Measurements from ENCODE around the gene CCND2. TPM values are rescaled to one million over a fixed set of nuclear protein-coding genes. Genes with fewer than 3 reads are reported as not detected.

The CCND2 gene
- total RNA-seq, 1 donor from 2014 or later = 181 TPM

- no peak for DNase-seq (ENCODE audit: extremely low read depth, low read depth, low spot score)
These were observed 15.8 kb downstream of the CCND2 start for GRCh38 chr12:4289231-4289878.

- DNase-seq (ENCODE audit: extremely low read depth, low read depth, low spot score) = no peak
These were observed 16.6 kb downstream of the CCND2 start for GRCh38 chr12:4289998-4290790.

GRCh38 chr12:4292341-4293073, 18.9 kb downstream of the CCND2 start:
- no peak for DNase-seq (ENCODE audit: extremely low read depth, low read depth, low spot score)

- DNase-seq (ENCODE audit: extremely low read depth, low read depth, low spot score) = no peak
These were observed 19.9 kb downstream of the CCND2 start for GRCh38 chr12:4293299-4293965.

DNA sequence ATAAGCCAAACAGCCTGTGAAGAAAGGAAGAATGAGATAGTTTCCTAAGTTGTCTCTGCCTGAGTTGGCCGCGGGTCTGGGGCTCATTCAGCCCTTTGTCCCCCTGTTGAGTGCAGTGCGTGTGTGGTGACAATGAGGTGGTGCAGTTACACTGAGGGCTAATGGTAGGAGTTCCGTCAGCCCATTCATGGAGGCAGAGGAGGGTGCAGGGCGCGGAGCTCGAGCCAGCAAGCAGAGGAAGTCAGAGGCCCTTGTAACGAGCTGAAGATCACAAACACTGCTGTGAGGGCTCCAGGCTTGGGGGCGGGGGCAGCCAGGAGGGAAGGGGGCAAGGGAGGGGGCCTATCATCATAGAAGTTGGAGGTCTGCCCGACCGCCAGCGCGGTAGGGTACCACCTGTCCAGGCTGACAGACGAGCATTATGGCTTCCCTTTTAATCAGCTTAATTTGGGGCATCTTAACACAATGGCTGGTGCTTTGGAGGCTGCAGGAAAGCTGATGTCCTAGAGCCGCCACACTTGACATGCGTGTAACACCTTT, 20.5 kb downstream of the CCND2 start:
- DNase-seq (ENCODE audit: extremely low read depth, low read depth, low spot score) = no peak

DNA sequence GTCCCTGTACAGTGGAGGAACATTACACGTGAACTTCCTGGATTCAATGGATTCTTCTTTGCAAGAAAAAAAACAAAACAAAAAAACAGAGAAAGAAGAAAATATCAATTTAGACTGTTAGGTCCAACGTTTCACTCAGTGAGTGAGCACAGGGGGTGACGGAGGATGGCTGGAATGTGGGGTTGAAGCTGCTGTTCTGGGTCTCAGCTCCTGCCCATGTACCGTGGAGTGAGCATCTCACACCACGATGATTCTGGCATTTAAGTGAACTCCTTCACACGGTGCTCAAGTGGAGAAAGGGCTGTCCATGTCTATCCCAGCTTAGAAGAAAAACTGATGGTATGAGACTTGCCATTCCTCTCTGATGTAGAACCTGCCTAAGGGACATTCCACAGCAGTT, 23.2 kb downstream of the CCND2 start:
- no peak for DNase-seq (ENCODE audit: extremely low read depth, low read depth, low spot score)

DNA sequence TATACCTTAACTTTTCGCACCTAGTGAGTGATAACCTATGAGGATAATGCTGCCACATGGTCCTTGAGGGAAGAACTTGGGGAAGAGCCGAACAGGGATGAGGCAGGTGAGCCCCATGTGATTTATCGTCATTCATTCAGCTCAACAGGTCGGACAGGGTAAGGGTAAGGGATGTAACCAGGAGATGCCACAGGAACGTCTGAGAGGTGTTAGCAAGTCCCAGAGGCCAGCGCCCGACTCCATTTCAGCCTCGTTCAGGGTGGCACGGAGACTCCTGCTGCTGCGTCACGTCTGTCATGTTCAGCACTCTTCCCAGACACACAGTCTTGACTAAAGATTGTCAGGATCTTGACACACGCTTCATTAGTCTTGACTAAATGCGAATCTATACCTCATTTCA, 24.1 kb downstream of the CCND2 start:
- no peak for DNase-seq (ENCODE audit: extremely low read depth, low read depth, low spot score)

GRCh38 chr12:4300883-4301282, 27.3 kb downstream of the CCND2 start:
- no peak for DNase-seq (ENCODE audit: extremely low read depth, low read depth, low spot score)

- no peak for DNase-seq (ENCODE audit: extremely low read depth, low read depth, low spot score)
These were observed 28.5 kb downstream of the CCND2 start for GRCh38 chr12:4301932-4302501.

DNA sequence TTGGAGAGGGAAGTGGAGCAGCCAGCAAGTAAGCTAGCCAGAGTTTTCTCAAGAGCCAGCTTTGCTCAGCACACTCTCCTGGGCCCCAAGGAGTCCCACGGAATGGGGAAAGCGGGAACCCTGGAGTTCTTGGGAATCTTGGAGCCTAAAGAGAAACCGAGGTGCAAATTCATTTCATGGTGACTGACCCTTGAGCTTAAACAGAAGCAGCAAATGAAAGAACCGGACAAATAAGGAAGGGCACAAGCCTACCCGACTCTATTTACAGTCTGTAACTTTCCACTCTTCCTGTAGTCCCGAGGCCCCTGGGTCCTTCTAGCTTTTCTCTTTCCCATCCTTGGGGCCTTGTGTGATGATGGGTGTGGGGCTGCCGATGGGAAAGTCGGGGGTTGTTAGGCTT, 29.3 kb downstream of the CCND2 start:
- no peak for DNase-seq (ENCODE audit: extremely low read depth, low read depth, low spot score)

GRCh38 chr12:4303750-4304149, 30.2 kb downstream of the CCND2 start:
- no peak for DNase-seq (ENCODE audit: extremely low read depth, low read depth, low spot score)

GRCh38 chr12:4307593-4308333, 34.2 kb downstream of the CCND2 start:
- peak; percentile 20 for DNase-seq (ENCODE audit: extremely low read depth, low read depth, low spot score)

DNA sequence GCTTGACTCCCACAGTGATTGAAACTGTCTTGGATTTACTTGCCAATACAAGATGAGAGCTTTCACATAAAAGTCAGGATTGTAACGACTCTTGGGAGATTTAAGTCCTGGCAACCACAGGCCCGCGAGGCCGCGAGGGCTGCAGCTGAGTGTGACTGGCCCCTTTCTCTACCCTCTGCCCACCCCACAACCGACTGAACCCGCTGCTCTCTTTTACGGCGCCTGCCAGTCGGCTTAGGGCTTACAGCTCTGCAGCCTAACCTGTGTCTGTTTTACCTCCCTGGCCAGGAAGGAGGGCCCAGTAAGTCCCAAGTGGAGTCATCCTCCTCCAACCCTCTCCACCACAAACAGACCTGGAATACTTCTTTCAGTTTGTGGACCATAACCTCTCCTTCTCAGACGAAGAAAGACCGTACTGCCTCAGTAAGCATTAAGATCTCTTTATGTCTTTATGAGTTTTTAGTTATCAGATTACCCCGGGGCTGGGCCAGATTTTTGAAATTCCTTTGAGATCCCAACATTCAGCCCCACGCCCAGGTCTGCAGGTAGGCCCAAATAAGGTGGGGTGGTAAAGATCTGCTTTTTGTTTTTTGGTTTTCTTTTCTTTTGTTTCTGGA, 34.9 kb downstream of the CCND2 start:
- no peak for DNase-seq (ENCODE audit: extremely low read depth, low read depth, low spot score)

DNA sequence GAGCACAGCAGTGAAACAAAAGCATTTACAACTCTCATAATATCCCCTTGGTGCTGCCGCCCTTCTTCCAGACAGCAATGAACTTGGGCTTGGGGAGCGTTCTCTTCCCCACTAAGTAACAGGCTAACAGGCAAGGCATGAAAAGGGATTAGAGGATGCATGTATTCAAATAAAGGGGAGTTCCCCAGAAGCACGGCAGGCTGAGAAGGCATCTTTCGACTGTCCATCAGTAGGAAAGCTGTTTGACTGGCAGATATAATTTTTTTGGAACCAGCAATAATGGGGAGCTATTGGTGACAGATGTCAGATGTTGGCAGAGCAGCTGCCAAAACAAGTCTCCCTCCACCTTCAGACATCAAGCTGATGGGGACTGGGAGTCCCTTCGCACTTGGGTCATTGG, 38.2 kb downstream of the CCND2 start:
- DNase-seq (ENCODE audit: extremely low read depth, low read depth, low spot score) = no peak

GRCh38 chr12:4312251-4312650, 38.7 kb downstream of the CCND2 start:
- DNase-seq (ENCODE audit: extremely low read depth, low read depth, low spot score) = no peak

GRCh38 chr12:4320497-4320852, 46.9 kb downstream of the CCND2 start:
- no peak for DNase-seq (ENCODE audit: extremely low read depth, low read depth, low spot score)

- peak; percentile 23 for DNase-seq (ENCODE audit: extremely low read depth, low read depth, low spot score)
These were observed 47.5 kb downstream of the CCND2 start, which contains the start of gene TIGAR for GRCh38 chr12:4320853-4321701. Gene TIGAR (plus strand): TSS chr12:4321213. CDS start chr12:4321272, 59 bp downstream.

DNA sequence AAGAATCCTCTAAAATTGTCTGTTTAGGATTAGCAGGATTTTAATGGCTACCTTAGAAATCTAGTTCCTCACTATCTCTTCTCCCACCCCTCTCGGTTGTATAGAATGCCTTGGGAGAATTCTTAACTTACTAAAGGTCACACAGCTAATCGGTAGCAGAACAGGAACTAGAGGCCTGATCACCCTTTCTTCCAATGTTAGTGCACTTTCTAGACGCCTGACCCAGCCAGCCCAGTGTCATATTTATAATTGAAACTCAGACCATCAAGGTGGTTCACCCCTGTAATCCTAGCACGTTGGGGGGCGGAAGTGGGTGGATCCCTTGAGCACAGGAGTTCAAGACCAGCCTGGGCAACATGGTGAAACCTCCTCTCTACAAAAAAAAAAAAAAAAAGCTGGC, 49.2 kb downstream of the CCND2 start:
- DNase-seq (ENCODE audit: extremely low read depth, low read depth, low spot score) = no peak

Data from glomerular endothelial cell (primary cell).